Panc1 (cell line): Measurements from ENCODE around the gene MTHFD1L. TPM values are rescaled to one million over a fixed set of nuclear protein-coding genes. Genes with fewer than 3 reads are reported as not detected.

ENCODE experiments used
- ATAC-seq: fragments of 200-7000 bp; cut with Tn5 transposase; 2 replicates; pipeline ENCODE4 v1.9.1; 2020; ENCODE audit warnings: mild to moderate bottlenecking, moderate library complexity
- BruUV-seq: library from RNA; stranded (reverse); fragments of 400-500 nt; replicated peaks from 2 replicates; lab custom pipeline; 2021; lab: Mats Ljungman, UMichigan
- CTCF ChIA-PET: fragments of 300-600 bp; sonication (Branson Sonifier 250); formaldehyde crosslinking; loops from one replicate; lab custom pipeline; 2022; ENCODE audit warnings: antibody characterized with exemption; lab: Charles Lee
- POLR2A ChIA-PET: fragments of 300-600 bp; sonication (Branson Sonifier 250); formaldehyde crosslinking; loops from one replicate; lab custom pipeline; 2022; ENCODE audit warnings: antibody characterized with exemption; lab: Charles Lee
- DNase-seq: peaks from one replicate; pipeline ENCODE4 v3.0.0-alpha.2; 2010; ENCODE audit warnings: low read depth, low spot score
- H3K27ac ChIP-seq: 2 replicates; pipeline ENCODE4 v1.5.1; 2011; ENCODE audit warnings: mild to moderate bottlenecking, low read length, inconsistent platforms
- H3K27me3 ChIP-seq: fragments of 200-500 bp; sonication (Bioruptor generic); 2 replicates; pipeline ENCODE4 v1.6.0; 2014; ENCODE audit warnings: low read length, inconsistent platforms; ENCODE audit not compliant: control insufficient read depth, insufficient read depth
- H3K36me3 ChIP-seq: fragments of 200-500 bp; sonication (Bioruptor generic); 2 replicates; pipeline ENCODE4 v1.5.1; 2014; ENCODE audit warnings: inconsistent platforms, mild to moderate bottlenecking, low read length, moderate library complexity; ENCODE audit not compliant: control insufficient read depth, insufficient read depth
- H3K4me1 ChIP-seq: 2 replicates; pipeline ENCODE4 v1.5.1; 2011; ENCODE audit warnings: inconsistent platforms, mild to moderate bottlenecking, low read length, moderate library complexity; ENCODE audit not compliant: control insufficient read depth, insufficient read depth
- H3K4me3 ChIP-seq, 2 experiments: 2 replicates each; pipeline ENCODE4 v1.5.1; 2011 to 2012; ENCODE audit warnings: low read depth in 2 of 2, low read length in 2 of 2, mild to moderate bottlenecking in 2 of 2, inconsistent platforms in 1 of 2, moderate library complexity in 1 of 2
- H3K9me3 ChIP-seq: fragments of 200-500 bp; sonication (Bioruptor generic); 2 replicates; pipeline ENCODE4 v1.5.1; 2014; ENCODE audit warnings: low read depth, mild to moderate bottlenecking, inconsistent platforms, low read length, moderate library complexity; ENCODE audit not compliant: control insufficient read depth, insufficient read depth
- CTCF ChIP-seq: fragments of 450-650 bp; IDR thresholded peaks from 2 replicates; pipeline ENCODE4 v1.5.1; 2017; ENCODE audit warnings: mild to moderate bottlenecking
- POLR2AphosphoS5 ChIP-seq: IDR thresholded peaks from 2 replicates; pipeline ENCODE4 v1.6.1; 2012; ENCODE audit warnings: mild to moderate bottlenecking, low read depth, low read length, moderate library complexity
- SIN3A ChIP-seq: IDR thresholded peaks from 2 replicates; pipeline ENCODE4 v1.6.1; 2012; ENCODE audit warnings: low read depth, mild to moderate bottlenecking, low read length, moderate library complexity, borderline replicate concordance; ENCODE audit not compliant: insufficient read depth
- TCF7L2 ChIP-seq: IDR thresholded peaks from 2 replicates; pipeline ENCODE4 v1.6.1; 2011; ENCODE audit warnings: mild to moderate bottlenecking, low read depth, low read length, inconsistent platforms
- in situ Hi-C: cut with HindIII; loops from 2 replicates; pipeline ENCODE4 v1.10.0; 2016; ENCODE audit warnings: low sequenced_read_pairs, low pct_unique_long_range_greater_than_20kb
- intact Hi-C: fragments of 100-400 bp; cut with micrococcal nuclease; formaldehyde crosslinking; loops from one replicate; pipeline ENCODE4 v1.10.0; 2022; ENCODE audit not compliant: unreplicated experiment
- total RNA-seq: library from RNA; stranded (reverse); gene quantifications from one replicate; pipeline ENCODE4 v1.2.1, GENCODE V29; 2021; ENCODE audit not compliant: unreplicated experiment
- TF ChIP-seq, protein P1 (sequence below), 2 experiments: IDR thresholded peaks; 2 replicates each; pipeline ENCODE4 v1.6.1; 2011 to 2012; ENCODE audit warnings: low read depth in 2 of 2, control low read depth in 1 of 2, low read length in 1 of 2, mild to moderate bottlenecking in 1 of 2, moderate library complexity in 1 of 2; ENCODE audit not compliant: insufficient read depth in 1 of 2

The MTHFD1L gene
- total RNA-seq, 1 experiment from 2014 or later: 76.2 TPM

GRCh38 chr6:151087861-151088598 is 222.5 kb downstream of the MTHFD1L start:
- intact Hi-C loops: no loop called here

GRCh38 chr6:151088599-151088935 is 223.1 kb downstream of the MTHFD1L start:
- TF ChIP-seq, protein P1, sequence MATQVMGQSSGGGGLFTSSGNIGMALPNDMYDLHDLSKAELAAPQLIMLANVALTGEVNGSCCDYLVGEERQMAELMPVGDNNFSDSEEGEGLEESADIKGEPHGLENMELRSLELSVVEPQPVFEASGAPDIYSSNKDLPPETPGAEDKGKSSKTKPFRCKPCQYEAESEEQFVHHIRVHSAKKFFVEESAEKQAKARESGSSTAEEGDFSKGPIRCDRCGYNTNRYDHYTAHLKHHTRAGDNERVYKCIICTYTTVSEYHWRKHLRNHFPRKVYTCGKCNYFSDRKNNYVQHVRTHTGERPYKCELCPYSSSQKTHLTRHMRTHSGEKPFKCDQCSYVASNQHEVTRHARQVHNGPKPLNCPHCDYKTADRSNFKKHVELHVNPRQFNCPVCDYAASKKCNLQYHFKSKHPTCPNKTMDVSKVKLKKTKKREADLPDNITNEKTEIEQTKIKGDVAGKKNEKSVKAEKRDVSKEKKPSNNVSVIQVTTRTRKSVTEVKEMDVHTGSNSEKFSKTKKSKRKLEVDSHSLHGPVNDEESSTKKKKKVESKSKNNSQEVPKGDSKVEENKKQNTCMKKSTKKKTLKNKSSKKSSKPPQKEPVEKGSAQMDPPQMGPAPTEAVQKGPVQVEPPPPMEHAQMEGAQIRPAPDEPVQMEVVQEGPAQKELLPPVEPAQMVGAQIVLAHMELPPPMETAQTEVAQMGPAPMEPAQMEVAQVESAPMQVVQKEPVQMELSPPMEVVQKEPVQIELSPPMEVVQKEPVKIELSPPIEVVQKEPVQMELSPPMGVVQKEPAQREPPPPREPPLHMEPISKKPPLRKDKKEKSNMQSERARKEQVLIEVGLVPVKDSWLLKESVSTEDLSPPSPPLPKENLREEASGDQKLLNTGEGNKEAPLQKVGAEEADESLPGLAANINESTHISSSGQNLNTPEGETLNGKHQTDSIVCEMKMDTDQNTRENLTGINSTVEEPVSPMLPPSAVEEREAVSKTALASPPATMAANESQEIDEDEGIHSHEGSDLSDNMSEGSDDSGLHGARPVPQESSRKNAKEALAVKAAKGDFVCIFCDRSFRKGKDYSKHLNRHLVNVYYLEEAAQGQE (IDR thresholded peaks at IDR 0.05; ENCODE audit: insufficient read depth in 1 of 2, low read depth in 2 of 2, low read length in 1 of 2): no peak
- no peak for TF ChIP-seq SIN3A
- no peak for TF ChIP-seq CTCF
- TF ChIP-seq TCF7L2: no peak
- TF ChIP-seq POLR2AphosphoS5: no peak
- ChIA-PET CTCF (interaction anchor here (0.6 kb wide), 1 partner anchor 174 kb away, joined by 8 read pairs; no protein-coding TSS in a partner anchor), POLR2A (interaction anchor here (0.6 kb wide), 1 partner anchor 13 kb away, joined by 3 read pairs; no protein-coding TSS in a partner anchor)
- Histone ChIP-seq H3K4me3 (no peak overlapping the region), H3K9me3 (no peaks in the 10 kb centered on the region), H3K4me1 (peaks cover 13% of the 10 kb centered on the region; the same call in 1 of the 2 replicates), H3K36me3 (0 out of 2 replicates have a peak, but pooled peaks cover 3% of the 10 kb centered on the region), H3K27me3 (no peaks in the 10 kb centered on the region), H3K27ac (peak overlapping the region; percentile 25)
- ATAC-seq: no peak
- intact Hi-C loops (no loop called here), in situ Hi-C loops (no loop called here)
- no peak for DNase-seq
- BruUV-seq: no TSS peak

More at GRCh38 chr6:151087861-151088598, 222.5 kb downstream of the MTHFD1L start:
- no peaks in the 10 kb centered on the region for H3K27me3 ChIP-seq
- DNase-seq (no peak), ATAC-seq (peak; percentile 67; the same call in 1 of the 2 replicates)
- no TSS peak for BruUV-seq
- H3K27ac ChIP-seq: peak overlapping the region; percentile 55
- 0 out of 2 replicates have a peak, but pooled peaks cover 2% of the 10 kb centered on the region for H3K36me3 ChIP-seq
- POLR2A ChIA-PET: interaction anchor here (0.6 kb wide), 2 partner anchors 12 to 21 kb away, joined by 3 to 5 read pairs; no protein-coding TSS in a partner anchor
- no peak for TF ChIP-seq CTCF
- peak; percentile 65; the same call in 1 of the 2 replicates for TF ChIP-seq TCF7L2
- in situ Hi-C loops: no loop called here
- H3K9me3 ChIP-seq: no peaks in the 10 kb centered on the region
- CTCF ChIA-PET: interaction anchor here (0.6 kb wide), 1 partner anchor 174 kb away, joined by 8 read pairs; no protein-coding TSS in a partner anchor
- peaks cover 13% of the 10 kb centered on the region; the same call in 1 of the 2 replicates for H3K4me1 ChIP-seq
- H3K4me3 ChIP-seq: no peak overlapping the region
